ENCODE measurements around the gene CHURC1.

DNA sequence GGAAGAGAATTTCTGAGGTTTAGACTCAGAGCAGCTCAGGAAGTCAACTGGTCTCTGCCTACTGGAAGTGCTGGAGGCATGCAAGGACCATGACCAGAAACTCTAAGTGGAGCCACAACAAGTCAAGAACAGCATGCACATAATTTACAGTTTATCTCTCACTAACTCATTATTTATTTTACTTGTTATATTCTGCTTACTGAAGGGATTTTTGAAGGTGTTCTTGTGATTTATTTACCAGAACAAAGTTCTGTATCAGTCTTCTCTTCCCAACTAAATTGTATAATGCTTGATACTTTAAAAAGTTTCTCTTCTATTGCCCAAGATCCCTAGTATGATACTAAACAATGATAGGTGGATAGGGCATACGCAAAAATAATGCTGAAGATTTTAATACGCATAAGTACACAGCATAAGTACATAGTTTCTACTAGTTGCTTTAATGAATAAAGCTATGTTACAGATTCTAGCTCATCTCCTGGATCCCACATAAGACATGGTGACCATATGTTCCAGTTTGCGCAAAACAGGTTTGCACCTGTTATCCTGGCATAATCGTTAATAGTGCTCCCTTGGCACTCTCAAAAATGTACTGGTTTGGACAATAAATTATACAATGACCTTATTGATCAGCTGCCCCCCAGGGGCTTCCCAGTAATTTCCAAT, 22.9 kb upstream of the CHURC1 start:
- TF ChIP-seq, protein P1, sequence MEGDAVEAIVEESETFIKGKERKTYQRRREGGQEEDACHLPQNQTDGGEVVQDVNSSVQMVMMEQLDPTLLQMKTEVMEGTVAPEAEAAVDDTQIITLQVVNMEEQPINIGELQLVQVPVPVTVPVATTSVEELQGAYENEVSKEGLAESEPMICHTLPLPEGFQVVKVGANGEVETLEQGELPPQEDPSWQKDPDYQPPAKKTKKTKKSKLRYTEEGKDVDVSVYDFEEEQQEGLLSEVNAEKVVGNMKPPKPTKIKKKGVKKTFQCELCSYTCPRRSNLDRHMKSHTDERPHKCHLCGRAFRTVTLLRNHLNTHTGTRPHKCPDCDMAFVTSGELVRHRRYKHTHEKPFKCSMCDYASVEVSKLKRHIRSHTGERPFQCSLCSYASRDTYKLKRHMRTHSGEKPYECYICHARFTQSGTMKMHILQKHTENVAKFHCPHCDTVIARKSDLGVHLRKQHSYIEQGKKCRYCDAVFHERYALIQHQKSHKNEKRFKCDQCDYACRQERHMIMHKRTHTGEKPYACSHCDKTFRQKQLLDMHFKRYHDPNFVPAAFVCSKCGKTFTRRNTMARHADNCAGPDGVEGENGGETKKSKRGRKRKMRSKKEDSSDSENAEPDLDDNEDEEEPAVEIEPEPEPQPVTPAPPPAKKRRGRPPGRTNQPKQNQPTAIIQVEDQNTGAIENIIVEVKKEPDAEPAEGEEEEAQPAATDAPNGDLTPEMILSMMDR (IDR thresholded peaks at IDR 0.05; ENCODE audit: low read length) = no peak
- no peak for TF ChIP-seq EZH2 (IDR thresholded peaks at IDR 0.05; ENCODE audit: borderline replicate concordance, low read length)

All from OCI-LY1 (cell line).